Activated CD8-positive, alpha-beta T cell treated with anti-CD3 and anti-CD28 coated beads, Interleukin-2, amount 10 ng/mL, durations not matched to agents 7 days and 5 days (primary cell): Measurements from ENCODE around the gene IGSF21. TPM values are rescaled to one million over a fixed set of nuclear protein-coding genes. Genes with fewer than 3 reads are reported as not detected.

Source experiments
- ATAC-seq: fragments of 150-1000 bp; cut with Tn5 transposase; one replicate; pipeline ENCODE4 v1.10.0; 2021; ENCODE audit warnings: moderate library complexity
- CTCF ChIA-PET: fragments of 350-600 bp; sonication (Branson Sonifier 250); formaldehyde crosslinking; loops from one replicate; lab custom pipeline; 2021; ENCODE audit warnings: antibody characterized with exemption; lab: Charles Lee
- POLR2A ChIA-PET: fragments of 350-600 bp; sonication (Branson Sonifier 250); formaldehyde crosslinking; loops from one replicate; lab custom pipeline; 2021; ENCODE audit warnings: antibody characterized with exemption; lab: Charles Lee
- DNase-seq: peaks from one replicate; pipeline ENCODE4 v3.0.0-alpha.2; 2020
- H3K27ac Mint-ChIP-seq: one replicate; pipeline ENCODE4 v1.8.0; 2021; ENCODE audit warnings: mild to moderate bottlenecking, mixed read lengths
- H3K27me3 Mint-ChIP-seq: one replicate; pipeline ENCODE4 v1.8.0; 2021; ENCODE audit warnings: low read depth, mixed read lengths
- H3K36me3 Mint-ChIP-seq: one replicate; pipeline ENCODE4 v1.8.0; 2021; ENCODE audit warnings: low read depth, mixed read lengths
- H3K4me1 Mint-ChIP-seq: one replicate; pipeline ENCODE4 v1.8.0; 2021; ENCODE audit warnings: low read depth, mixed read lengths
- H3K4me3 Mint-ChIP-seq: one replicate; pipeline ENCODE4 v1.8.0; 2021; ENCODE audit warnings: mild to moderate bottlenecking, mixed read lengths
- H3K9me3 Mint-ChIP-seq: one replicate; pipeline ENCODE4 v1.8.0; 2022; ENCODE audit warnings: mixed read lengths; ENCODE audit not compliant: insufficient read depth
- total RNA-seq, 2 experiments: library from RNA; stranded (reverse); gene quantifications; one replicate each; pipeline ENCODE4 v1.2.3, GENCODE V29; 2021

IGSF21 gene
- total RNA-seq, 2 experiments from 2014 or later: not detected

- no peaks in the 10 kb centered on the region for H3K4me1 Mint-ChIP-seq
- H3K27me3 Mint-ChIP-seq: no peaks in the 10 kb centered on the region
- ChIA-PET CTCF (no interaction called here), POLR2A (no interaction called here)
- H3K36me3 Mint-ChIP-seq: no peaks in the 10 kb centered on the region
- no peak overlapping the region for H3K27ac Mint-ChIP-seq
- DNase-seq: no peak
- ATAC-seq: no peak
- no peak overlapping the region for H3K4me3 Mint-ChIP-seq
- no peaks in the 10 kb centered on the region for H3K9me3 Mint-ChIP-seq
Measured at GRCh38 chr1:18339161-18339560, 231.6 kb downstream of the IGSF21 start.

DNA sequence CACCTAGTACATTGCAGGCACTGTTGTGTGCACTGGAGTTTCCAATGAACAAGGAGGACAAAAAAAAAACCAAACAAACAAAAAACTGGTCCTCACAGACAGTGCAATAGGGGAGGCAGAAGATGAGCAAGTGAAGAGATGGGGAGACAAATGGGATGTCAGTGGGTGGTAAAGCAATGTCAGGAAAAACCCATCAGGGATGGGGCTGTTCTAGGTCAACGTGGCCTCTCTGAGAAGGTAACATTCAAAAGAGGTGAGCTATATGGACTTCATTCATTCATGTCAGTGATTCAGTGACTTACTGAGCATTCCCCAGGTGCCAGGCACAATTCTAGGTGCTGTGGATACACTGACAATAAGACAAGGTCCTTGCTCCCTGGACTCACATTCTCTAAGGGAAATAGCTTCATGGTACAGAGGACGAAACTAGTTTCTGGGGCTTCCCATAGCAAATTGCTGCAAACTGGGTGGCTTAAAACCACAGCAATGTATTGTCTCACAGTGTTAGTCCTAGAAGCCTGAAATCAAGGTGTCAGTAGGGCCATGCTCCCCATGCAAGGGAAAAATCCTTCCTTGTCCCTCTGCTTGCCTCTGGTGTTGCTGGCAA lies 232.7 kb downstream of the IGSF21 start:
- ChIA-PET POLR2A (no interaction called here), CTCF (no interaction called here)
- H3K9me3 Mint-ChIP-seq: no peaks in the 10 kb centered on the region
- DNase-seq (no peak), ATAC-seq (no peak)
- H3K27me3 Mint-ChIP-seq: no peaks in the 10 kb centered on the region
- H3K4me3 Mint-ChIP-seq: no peak overlapping the region
- no peaks in the 10 kb centered on the region for H3K4me1 Mint-ChIP-seq
- H3K27ac Mint-ChIP-seq: no peak overlapping the region
- no peaks in the 10 kb centered on the region for H3K36me3 Mint-ChIP-seq

DNA sequence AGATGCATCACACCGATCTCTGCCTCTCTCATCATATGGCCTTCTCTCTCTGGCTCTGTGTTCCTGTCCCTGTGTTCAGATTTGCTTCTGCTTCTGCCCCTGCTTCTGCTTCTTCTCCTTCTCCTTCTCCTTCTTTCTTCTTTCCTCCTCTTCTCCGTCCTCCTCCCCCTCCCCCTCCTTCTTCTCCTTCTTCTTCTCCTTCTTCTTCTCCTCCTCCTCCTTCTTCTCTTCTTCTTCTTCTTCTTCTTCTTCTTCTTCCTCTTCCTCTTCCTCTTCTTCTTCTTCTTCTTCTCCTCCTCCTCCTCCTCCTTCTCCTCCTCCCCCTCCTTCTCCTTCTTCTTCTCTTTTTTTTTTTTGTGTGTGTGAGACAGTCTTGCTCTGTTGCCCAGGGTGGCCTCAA lies 233.2 kb downstream of the IGSF21 start:
- DNase-seq (no peak), ATAC-seq (no peak)
- Mint-ChIP-seq H3K4me3 (no peak overlapping the region), H3K27me3 (no peaks in the 10 kb centered on the region), H3K36me3 (no peaks in the 10 kb centered on the region), H3K9me3 (no peaks in the 10 kb centered on the region), H3K27ac (no peak overlapping the region), H3K4me1 (no peaks in the 10 kb centered on the region)
- CTCF ChIA-PET: no interaction called here
- POLR2A ChIA-PET: no interaction called here

GRCh38 chr1:18341291-18342069 lies 233.9 kb downstream of the IGSF21 start:
- H3K4me1 Mint-ChIP-seq: no peaks in the 10 kb centered on the region
- no peaks in the 10 kb centered on the region for H3K9me3 Mint-ChIP-seq
- ChIA-PET CTCF (no interaction called here), POLR2A (no interaction called here)
- ATAC-seq: no peak
- no peak overlapping the region for H3K4me3 Mint-ChIP-seq
- H3K36me3 Mint-ChIP-seq: no peaks in the 10 kb centered on the region
- no peak overlapping the region for H3K27ac Mint-ChIP-seq
- DNase-seq: no peak
- H3K27me3 Mint-ChIP-seq: no peaks in the 10 kb centered on the region

DNA sequence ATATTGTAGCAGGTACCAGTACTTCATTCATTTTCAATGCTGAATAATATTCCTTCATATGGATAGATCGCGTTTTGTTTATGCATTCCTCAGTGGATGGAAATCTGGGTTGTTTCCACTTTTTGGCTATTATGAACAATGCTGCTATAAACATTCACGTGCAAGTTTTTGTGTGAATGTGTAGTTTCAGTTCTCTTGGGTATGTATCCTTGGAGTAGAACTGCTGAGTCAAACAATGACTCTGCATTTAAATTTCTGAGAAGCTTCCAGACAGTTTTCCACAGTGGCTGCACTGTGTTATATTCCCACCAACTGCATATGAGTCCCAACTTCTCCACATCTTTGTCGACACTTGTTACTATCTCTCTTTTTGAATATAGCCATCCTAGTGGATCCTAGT lies 235.1 kb downstream of the IGSF21 start:
- no peaks in the 10 kb centered on the region for H3K36me3 Mint-ChIP-seq
- DNase-seq: no peak

GRCh38 chr1:18343581-18343980 lies 236.0 kb downstream of the IGSF21 start:
- ChIA-PET POLR2A (no interaction called here), CTCF (no interaction called here)
- Mint-ChIP-seq H3K9me3 (no peaks in the 10 kb centered on the region), H3K4me3 (no peak overlapping the region), H3K27ac (no peak overlapping the region), H3K4me1 (no peaks in the 10 kb centered on the region), H3K36me3 (no peaks in the 10 kb centered on the region), H3K27me3 (no peaks in the 10 kb centered on the region)
- no peak for DNase-seq
- no peak for ATAC-seq

More for the DNA sequence above, 235.1 kb downstream of the IGSF21 start:
- H3K9me3 Mint-ChIP-seq: no peaks in the 10 kb centered on the region
- no peak overlapping the region for H3K27ac Mint-ChIP-seq
- H3K4me1 Mint-ChIP-seq: no peaks in the 10 kb centered on the region
- ATAC-seq: no peak
- no peaks in the 10 kb centered on the region for H3K27me3 Mint-ChIP-seq
- POLR2A ChIA-PET: no interaction called here
- no peak overlapping the region for H3K4me3 Mint-ChIP-seq
- CTCF ChIA-PET: no interaction called here

DNA sequence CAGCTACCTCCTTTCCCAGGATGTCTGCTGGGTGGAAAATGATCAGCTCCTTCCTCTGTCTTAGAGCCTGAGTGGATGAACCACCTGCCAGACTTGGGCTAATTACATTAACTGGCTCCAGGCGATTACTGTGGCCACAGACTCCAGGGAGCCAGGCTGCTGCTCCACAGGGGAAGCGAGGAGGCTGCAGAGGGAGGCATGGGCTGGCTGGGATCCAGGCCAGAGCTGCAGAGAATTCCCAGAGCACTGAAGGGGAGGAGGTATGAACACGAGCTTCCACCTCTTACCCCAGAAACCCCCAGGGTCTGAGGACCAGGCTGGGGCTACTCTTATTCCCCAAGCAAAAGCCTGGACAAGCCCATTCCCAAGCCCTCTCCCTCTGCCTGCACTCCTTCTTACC lies 237.2 kb downstream of the IGSF21 start:
- H3K4me1 Mint-ChIP-seq: no peaks in the 10 kb centered on the region
- no peaks in the 10 kb centered on the region for H3K36me3 Mint-ChIP-seq
- no peaks in the 10 kb centered on the region for H3K27me3 Mint-ChIP-seq
- H3K27ac Mint-ChIP-seq: no peak overlapping the region
- ChIA-PET POLR2A (no interaction called here), CTCF (no interaction called here)
- H3K9me3 Mint-ChIP-seq: no peaks in the 10 kb centered on the region
- no peak overlapping the region for H3K4me3 Mint-ChIP-seq
- no peak for ATAC-seq
- DNase-seq: no peak

DNA sequence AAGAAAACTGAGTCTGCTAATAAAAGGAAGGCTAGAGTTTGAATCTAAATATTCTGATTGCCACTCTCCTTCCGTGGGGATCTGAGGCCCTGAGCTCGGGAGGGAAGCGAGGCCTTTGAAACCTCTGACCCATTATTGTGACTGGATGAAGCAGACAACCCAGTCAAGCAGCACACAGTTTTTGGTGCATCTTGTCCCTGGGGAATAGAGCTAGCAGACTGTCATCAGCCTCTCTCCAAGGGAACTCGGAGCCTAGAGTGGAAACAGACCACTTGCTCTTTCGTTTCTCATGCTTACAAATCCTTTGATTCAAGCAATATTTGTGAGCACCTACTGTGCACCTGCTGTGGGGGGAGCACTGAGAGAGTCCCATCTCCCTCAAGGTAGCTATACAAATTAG lies 240.0 kb downstream of the IGSF21 start:
- Mint-ChIP-seq H3K27ac (no peak overlapping the region), H3K4me1 (no peaks in the 10 kb centered on the region), H3K36me3 (no peaks in the 10 kb centered on the region), H3K9me3 (no peaks in the 10 kb centered on the region), H3K27me3 (peaks cover 8% of the 10 kb centered on the region), H3K4me3 (no peak overlapping the region)
- ATAC-seq (no peak), DNase-seq (no peak)
- ChIA-PET POLR2A (no interaction called here), CTCF (no interaction called here)

DNA sequence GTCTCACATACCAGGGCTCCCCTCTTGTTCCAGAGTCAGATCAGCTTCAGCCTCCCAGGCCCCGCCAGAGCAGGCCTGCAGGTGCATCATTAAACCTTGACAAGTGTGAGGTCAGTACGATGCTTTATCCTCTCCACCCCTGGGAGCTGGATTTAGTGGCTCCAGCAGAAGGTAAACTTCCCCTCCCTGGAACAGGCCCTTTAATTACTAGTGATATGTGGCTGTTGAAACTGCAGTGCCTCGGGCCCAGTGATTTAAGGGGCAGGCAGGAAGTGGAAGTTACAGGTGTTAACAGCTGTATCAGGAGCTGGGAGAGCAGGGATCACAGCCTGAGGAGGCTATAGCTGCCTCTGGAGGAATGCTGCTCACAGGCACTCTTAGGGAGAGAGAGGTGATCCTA lies 240.8 kb downstream of the IGSF21 start:
- DNase-seq (no peak), ATAC-seq (no peak)
- POLR2A ChIA-PET: no interaction called here
- Mint-ChIP-seq H3K27me3 (peaks cover 9% of the 10 kb centered on the region), H3K9me3 (no peaks in the 10 kb centered on the region), H3K4me3 (no peak overlapping the region), H3K36me3 (no peaks in the 10 kb centered on the region), H3K27ac (no peak overlapping the region), H3K4me1 (no peaks in the 10 kb centered on the region)
- CTCF ChIA-PET: interaction anchor here (0.6 kb wide), 1 partner anchor 96 kb away, joined by 3 read pairs; no protein-coding TSS in a partner anchor

GRCh38 chr1:18350747-18351146 lies 243.1 kb downstream of the IGSF21 start:
- no peak for ATAC-seq
- Mint-ChIP-seq H3K4me1 (no peaks in the 10 kb centered on the region), H3K4me3 (no peak overlapping the region), H3K36me3 (no peaks in the 10 kb centered on the region), H3K9me3 (no peaks in the 10 kb centered on the region), H3K27me3 (peaks cover 16% of the 10 kb centered on the region), H3K27ac (no peak overlapping the region)
- CTCF ChIA-PET: no interaction called here
- POLR2A ChIA-PET: no interaction called here
- DNase-seq: no peak

DNA sequence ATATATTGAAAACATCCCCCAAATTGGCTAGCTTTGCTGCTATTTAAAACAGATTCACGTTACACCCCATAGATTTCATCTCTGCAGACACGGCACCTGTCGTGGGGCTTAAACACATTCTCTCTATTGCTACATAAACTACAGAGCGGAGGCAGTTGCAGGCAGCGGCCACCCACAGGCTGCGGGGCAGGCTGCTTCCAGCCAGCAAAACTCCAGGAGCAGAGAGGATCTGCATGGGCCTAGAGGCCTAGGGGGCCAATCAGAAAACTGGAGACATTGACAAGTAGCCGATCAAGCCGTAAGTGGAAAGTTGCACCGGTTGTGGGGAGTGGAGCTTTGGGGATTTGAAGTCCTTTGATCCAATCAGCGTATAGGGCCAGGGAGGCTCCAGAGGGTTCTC lies 244.1 kb downstream of the IGSF21 start:
- Mint-ChIP-seq H3K27ac (no peak overlapping the region), H3K4me3 (no peak overlapping the region), H3K9me3 (no peaks in the 10 kb centered on the region), H3K27me3 (peaks cover 16% of the 10 kb centered on the region), H3K4me1 (no peaks in the 10 kb centered on the region), H3K36me3 (no peaks in the 10 kb centered on the region)
- DNase-seq: no peak
- POLR2A ChIA-PET: no interaction called here
- CTCF ChIA-PET: no interaction called here
- no peak for ATAC-seq

- no peak overlapping the region for H3K27ac Mint-ChIP-seq
- CTCF ChIA-PET: no interaction called here
- POLR2A ChIA-PET: no interaction called here
- peaks cover 16% of the 10 kb centered on the region for H3K27me3 Mint-ChIP-seq
- H3K9me3 Mint-ChIP-seq: no peaks in the 10 kb centered on the region
- no peak overlapping the region for H3K4me3 Mint-ChIP-seq
- ATAC-seq (no peak), DNase-seq (no peak)
- no peaks in the 10 kb centered on the region for H3K36me3 Mint-ChIP-seq
- no peaks in the 10 kb centered on the region for H3K4me1 Mint-ChIP-seq
Measured at GRCh38 chr1:18352636-18353265, 245.2 kb downstream of the IGSF21 start.
